Measurements from ENCODE around the gene PIPOX. TPM values are rescaled to one million over a fixed set of nuclear protein-coding genes. Genes with fewer than 3 reads are reported as not detected.

Gene PIPOX
- total and polyA plus RNA-seq, 2 of the 13 experiments (the other 11 are each of a cell fraction or from before 2014, with no cell fraction given), result 87.3 to 154 TPM

- peaks cover 10 to 31% of the 10 kb centered on the region in 2 experiments for H3K36me3 ChIP-seq (replicated peaks in 1 of 2; ENCODE audit: control insufficient read depth in 1 of 2, insufficient read depth in 2 of 2, low read length in 2 of 2)
- no TSS peak for BruUV-seq (replicated peaks)
- no peaks in the 10 kb centered on the region for H3K9me3 ChIP-seq (ENCODE audit: low read length)
- H3K27ac ChIP-seq (ENCODE audit: extremely low read length, insufficient read depth, low read length), result no peak overlapping the region
- H3K79me2 ChIP-seq (ENCODE audit: insufficient read depth, low read length), result no peaks in the 10 kb centered on the region
- intact Hi-C loops (cut with micrococcal nuclease; ENCODE audit: unreplicated experiment), result loop anchor here (5.0 to 10.0 kb wide), 2 partner anchors 36 to 114 kb away; partner anchors contain the start of gene PIPOX
- TF ChIP-seq ZBTB3 (CRISPR knock-in tag; IDR thresholded peaks at IDR 0.05; ENCODE audit: borderline replicate concordance, low read depth) (no peak), ZBTB42 (CRISPR knock-in tag; IDR thresholded peaks at IDR 0.05) (no peak), ZNF569 (CRISPR knock-in tag; IDR thresholded peaks at IDR 0.05; ENCODE audit: borderline replicate concordance) (no peak), TARDBP (CRISPR knock-in tag; IDR thresholded peaks at IDR 0.05) (no peak), SIN3B (IDR thresholded peaks at IDR 0.05; ENCODE audit: low read length) (no peak), TOPORS (CRISPR knock-in tag; IDR thresholded peaks at IDR 0.05) (no peak), PLRG1 (conservative IDR thresholded peaks at IDR 0.05) (no peak), ZNF564 (CRISPR knock-in tag; IDR thresholded peaks at IDR 0.05) (no peak), KMT2A (CRISPR knock-in tag; IDR thresholded peaks at IDR 0.05) (no peak), CENPX (CRISPR knock-in tag; IDR thresholded peaks at IDR 0.05) (no peak)
- H3K4me3 ChIP-seq (replicated peaks in 1 of 3; ENCODE audit: insufficient read depth in 1 of 3, low read depth in 2 of 3, low read length in 3 of 3), result no peak overlapping the region
- no peak for DNase-seq (ENCODE audit: low spot score)
- in situ Hi-C loops (cut with HindIII; ENCODE audit: extremely low pct_ligation_motif_present, low pct_unique_long_range_greater_than_20kb), result no loop called here
- H3K9ac ChIP-seq (ENCODE audit: insufficient read depth, low read depth, low read length), result no peak overlapping the region
- POLR2A ChIA-PET, result no interaction called here
- FAIRE-seq, result no peak
- H3K4me1 ChIP-seq (ENCODE audit: insufficient read depth, low read length), result peaks cover 24% of the 10 kb centered on the region
- CTCF ChIA-PET (ENCODE audit: low intra/inter-chr PET ratio, low total read pairs), result no interaction called here
- H2AFZ ChIP-seq (ENCODE audit: low read length), result no peak overlapping the region
- H3K4me2 ChIP-seq (ENCODE audit: low read depth, low read length), result no peak overlapping the region
- H4K20me1 ChIP-seq (ENCODE audit: insufficient read depth, low read length), result peaks cover 5% of the 10 kb centered on the region; the same call in 1 of the 2 replicates
- no peaks in the 10 kb centered on the region for H3K27me3 ChIP-seq (ENCODE audit: control insufficient read depth in 1 of 2, insufficient read depth in 2 of 2, low read length in 2 of 2)
- 94% methylated on average over 5 of the region's 9 CpGs for WGBS (ENCODE audit: low lambda C conversion rate)
- no peak for ATAC-seq
Observed at GRCh38 chr17:29078183-29079045, 35.5 kb downstream of the PIPOX start.
